K562 (cell line): ENCODE results near the gene GHRL. TPM values are rescaled to one million over a fixed set of nuclear protein-coding genes. Genes with fewer than 3 reads are reported as not detected.

Experiments used
- CTBP1 ChIP-seq: fragments of 450-650 bp; IDR thresholded peaks from 2 replicates; pipeline ENCODE4 v1.6.1; 2016; ENCODE audit warnings: borderline replicate concordance
- DMBX1 ChIP-seq: fragments of 250-450 bp; sonication (Bioruptor Pico); IDR thresholded peaks from 2 replicates; pipeline ENCODE4 v1.8.0; 2022; ENCODE audit warnings: inconsistent platforms, mild to moderate bottlenecking, moderate library complexity, borderline replicate concordance
- EP300 ChIP-seq: IDR thresholded peaks from 2 replicates; pipeline ENCODE4 v1.6.1; 2012; ENCODE audit warnings: low read length, improper control_type of control experiment
- GATA2 ChIP-seq: sonication (generic); formaldehyde crosslinking; IDR thresholded peaks from 2 replicates; pipeline ENCODE4 v1.4.0; 2020; ENCODE audit warnings: mild to moderate bottlenecking, missing genetic modification reagents
- HDAC3 ChIP-seq: fragments of 450-650 bp; IDR thresholded peaks from 2 replicates; pipeline ENCODE4 v1.6.1; 2018; ENCODE audit warnings: borderline replicate concordance, mild to moderate bottlenecking, moderate library complexity; ENCODE audit not compliant: partially characterized antibody
- MAFF ChIP-seq: IDR thresholded peaks from 2 replicates; pipeline ENCODE4 v1.6.1; 2012; ENCODE audit warnings: low read length, improper control_type of control experiment
- MTA1 ChIP-seq: fragments of 450-650 bp; IDR thresholded peaks from 2 replicates; pipeline ENCODE4 v1.6.1; 2017; ENCODE audit warnings: borderline replicate concordance
- MTA3 ChIP-seq: fragments of 450-650 bp; formaldehyde crosslinking; IDR thresholded peaks from 2 replicates; pipeline ENCODE4 v1.6.1; 2017; ENCODE audit warnings: mild to moderate bottlenecking, borderline replicate concordance
- NONO ChIP-seq, 2 experiments: fragments of 200-400 bp in 1 of 2; fragments of 450-650 bp in 1 of 2; formaldehyde crosslinking in 1 of 2; IDR thresholded peaks; 2 replicates each; pipeline ENCODE4 v1.6.1; 2017; ENCODE audit warnings: low read depth in 2 of 2, mild to moderate bottlenecking in 2 of 2, moderate library complexity in 2 of 2, low read length in 1 of 2
- NR2C2 ChIP-seq, 2 experiments: fragments of 200-800 bp in 1 of 2; sonication (Bioruptor generic) in 1 of 2; sonication (generic) in 1 of 2; formaldehyde crosslinking in 1 of 2; IDR thresholded peaks; 2 replicates each; pipeline versions ENCODE4 v1.6.1 to v1.8.0; 2016 to 2022; ENCODE audit warnings: mild to moderate bottlenecking in 1 of 2, missing compliant biosample characterization in 1 of 2, missing genetic modification characterization in 1 of 2, missing genetic modification reagents in 1 of 2
- SP1 ChIP-seq: sonication (generic); formaldehyde crosslinking; IDR thresholded peaks from 2 replicates; pipeline ENCODE4 v1.8.1; 2022; ENCODE audit warnings: mild to moderate bottlenecking, missing genetic modification reagents
- SREBF2 ChIP-seq: sonication (generic); formaldehyde crosslinking; IDR thresholded peaks from 2 replicates; pipeline ENCODE4 v1.4.0; 2020; ENCODE audit warnings: mild to moderate bottlenecking, missing genetic modification reagents
- STAG1 ChIP-seq: sonication (generic); formaldehyde crosslinking; IDR thresholded peaks from 2 replicates; pipeline ENCODE4 v1.5.0; 2020; ENCODE audit warnings: missing genetic modification reagents, borderline replicate concordance
- ZBTB17 ChIP-seq: fragments of 450-650 bp; formaldehyde crosslinking; IDR thresholded peaks from 2 replicates; pipeline ENCODE4 v1.4.0; 2020; ENCODE audit warnings: mild to moderate bottlenecking
- ZNF24 ChIP-seq: fragments of 450-650 bp; IDR thresholded peaks from 2 replicates; pipeline ENCODE4 v1.6.1; 2016
- polyA plus RNA-seq, 8 experiments: library from polyadenylated mRNA; depleted of rRNA in 4 of 8; stranded (reverse) in 5 of 8; unstranded in 3 of 8; fragments of >200 nt; fragmentation: Nextera tagmentation in 2 of 8; fragmentation: Illumina TruSeq in 1 of 8; extraction: Ambion mirVana in 2 of 8; extraction: Trizol in 1 of 8; gene quantifications; 2 replicates each; pipeline versions ENCODE4 v1.2.1 to v1.2.3, GENCODE V29; 2011 to 2014; ENCODE audit warnings: inconsistent platforms in 1 of 8, missing spikeins in 1 of 8
- total RNA-seq, 7 experiments: library from RNA; depleted of rRNA in 6 of 7; stranded (reverse); fragments of >200 nt in 6 of 7; fragmentation: Illumina TruSeq in 2 of 7; extraction: Trizol in 2 of 7; gene quantifications; 2 replicates each; pipeline versions ENCODE4 v1.2.1 to v1.2.3, GENCODE V29; 2011 to 2021; ENCODE audit warnings: low replicate concordance in 1 of 7
- TF ChIP-seq, protein P1 (sequence below): fragments of 450-650 bp; IDR thresholded peaks from 2 replicates; pipeline ENCODE4 v1.6.1; 2018; ENCODE audit not compliant: partially characterized antibody
- TF ChIP-seq, protein P2 (sequence below): fragments of 200-400 bp; formaldehyde crosslinking; IDR thresholded peaks from 2 replicates; pipeline ENCODE4 v1.6.1; 2017; ENCODE audit warnings: mild to moderate bottlenecking, low read depth, low read length, moderate library complexity
- TF ChIP-seq, protein P3 (sequence below), 3 experiments: IDR thresholded peaks in 2 of 3; conservative IDR thresholded peaks in 1 of 3; 2 replicates each; pipeline ENCODE4 v1.5.1; 2011 to 2012; ENCODE audit warnings: low read length in 3 of 3, mild to moderate bottlenecking in 3 of 3, control low read depth in 2 of 3, improper control_type of control experiment in 1 of 3, inconsistent platforms in 1 of 3, low read depth in 1 of 3, mixed read lengths in 1 of 3, moderate library complexity in 1 of 3; ENCODE audit not compliant: insufficient read depth in 2 of 3

The GHRL gene
- total and polyA plus RNA-seq, 9 of the 15 experiments (the other 6 are each of a cell fraction or from before 2014, with no cell fraction given) = 0.08 to 0.29 (median 0.15) TPM; not detected in 5

- TF ChIP-seq, protein P1, sequence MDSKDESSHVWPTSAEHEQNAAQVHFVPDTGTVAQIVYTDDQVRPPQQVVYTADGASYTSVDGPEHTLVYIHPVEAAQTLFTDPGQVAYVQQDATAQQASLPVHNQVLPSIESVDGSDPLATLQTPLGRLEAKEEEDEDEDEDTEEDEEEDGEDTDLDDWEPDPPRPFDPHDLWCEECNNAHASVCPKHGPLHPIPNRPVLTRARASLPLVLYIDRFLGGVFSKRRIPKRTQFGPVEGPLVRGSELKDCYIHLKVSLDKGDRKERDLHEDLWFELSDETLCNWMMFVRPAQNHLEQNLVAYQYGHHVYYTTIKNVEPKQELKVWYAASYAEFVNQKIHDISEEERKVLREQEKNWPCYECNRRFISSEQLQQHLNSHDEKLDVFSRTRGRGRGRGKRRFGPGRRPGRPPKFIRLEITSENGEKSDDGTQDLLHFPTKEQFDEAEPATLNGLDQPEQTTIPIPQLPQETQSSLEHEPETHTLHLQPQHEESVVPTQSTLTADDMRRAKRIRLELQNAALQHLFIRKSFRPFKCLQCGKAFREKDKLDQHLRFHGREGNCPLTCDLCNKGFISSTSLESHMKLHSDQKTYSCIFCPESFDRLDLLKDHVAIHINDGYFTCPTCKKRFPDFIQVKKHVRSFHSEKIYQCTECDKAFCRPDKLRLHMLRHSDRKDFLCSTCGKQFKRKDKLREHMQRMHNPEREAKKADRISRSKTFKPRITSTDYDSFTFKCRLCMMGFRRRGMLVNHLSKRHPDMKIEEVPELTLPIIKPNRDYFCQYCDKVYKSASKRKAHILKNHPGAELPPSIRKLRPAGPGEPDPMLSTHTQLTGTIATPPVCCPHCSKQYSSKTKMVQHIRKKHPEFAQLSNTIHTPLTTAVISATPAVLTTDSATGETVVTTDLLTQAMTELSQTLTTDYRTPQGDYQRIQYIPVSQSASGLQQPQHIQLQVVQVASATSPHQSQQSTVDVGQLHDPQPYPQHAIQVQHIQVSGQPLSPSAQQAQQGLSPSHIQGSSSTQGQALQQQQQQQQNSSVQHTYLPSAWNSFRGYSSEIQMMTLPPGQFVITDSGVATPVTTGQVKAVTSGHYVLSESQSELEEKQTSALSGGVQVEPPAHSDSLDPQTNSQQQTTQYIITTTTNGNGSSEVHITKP = peak; percentile 27
- peak; percentile 93 for TF ChIP-seq CTBP1
- peak; percentile 45; the same call in 1 of the 2 replicates for TF ChIP-seq GATA2 (CRISPR knock-in tag)
- TF ChIP-seq MTA1 = peak; percentile 44; the same call in 1 of the 2 replicates
- TF ChIP-seq MAFF = peak; percentile 31; the same call in 1 of the 2 replicates
- TF ChIP-seq HDAC3 = no peak
- TF ChIP-seq ZBTB17 (CRISPR knock-in tag) = peak; percentile 47; the same call in 1 of the 2 replicates
- TF ChIP-seq MTA3 = peak; percentile 58; the same call in 1 of the 2 replicates
- TF ChIP-seq NR2C2 (CRISPR knock-in tag; IDR thresholded peaks at IDR 0.05) = no peak
- TF ChIP-seq NR2C2 (tag; IDR thresholded peaks at IDR 0.05) = peak; percentile 62
- TF ChIP-seq STAG1 (CRISPR knock-in tag) = no peak
- 0 out of 4 replicates have a peak, but pooled peaks of 1 of the 2 experiments have one; percentile 8 for TF ChIP-seq NONO (IDR thresholded peaks at IDR 0.05; ENCODE audit: low read depth in 2 of 2, low read length in 1 of 2)
- peak; percentile 52 for TF ChIP-seq SP1 (CRISPR knock-in tag)
- TF ChIP-seq, protein P2, sequence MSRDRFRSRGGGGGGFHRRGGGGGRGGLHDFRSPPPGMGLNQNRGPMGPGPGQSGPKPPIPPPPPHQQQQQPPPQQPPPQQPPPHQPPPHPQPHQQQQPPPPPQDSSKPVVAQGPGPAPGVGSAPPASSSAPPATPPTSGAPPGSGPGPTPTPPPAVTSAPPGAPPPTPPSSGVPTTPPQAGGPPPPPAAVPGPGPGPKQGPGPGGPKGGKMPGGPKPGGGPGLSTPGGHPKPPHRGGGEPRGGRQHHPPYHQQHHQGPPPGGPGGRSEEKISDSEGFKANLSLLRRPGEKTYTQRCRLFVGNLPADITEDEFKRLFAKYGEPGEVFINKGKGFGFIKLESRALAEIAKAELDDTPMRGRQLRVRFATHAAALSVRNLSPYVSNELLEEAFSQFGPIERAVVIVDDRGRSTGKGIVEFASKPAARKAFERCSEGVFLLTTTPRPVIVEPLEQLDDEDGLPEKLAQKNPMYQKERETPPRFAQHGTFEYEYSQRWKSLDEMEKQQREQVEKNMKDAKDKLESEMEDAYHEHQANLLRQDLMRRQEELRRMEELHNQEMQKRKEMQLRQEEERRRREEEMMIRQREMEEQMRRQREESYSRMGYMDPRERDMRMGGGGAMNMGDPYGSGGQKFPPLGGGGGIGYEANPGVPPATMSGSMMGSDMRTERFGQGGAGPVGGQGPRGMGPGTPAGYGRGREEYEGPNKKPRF = no peak
- peak; percentile 29; the same call in 1 of the 2 replicates for TF ChIP-seq EP300
- TF ChIP-seq, protein P3, sequence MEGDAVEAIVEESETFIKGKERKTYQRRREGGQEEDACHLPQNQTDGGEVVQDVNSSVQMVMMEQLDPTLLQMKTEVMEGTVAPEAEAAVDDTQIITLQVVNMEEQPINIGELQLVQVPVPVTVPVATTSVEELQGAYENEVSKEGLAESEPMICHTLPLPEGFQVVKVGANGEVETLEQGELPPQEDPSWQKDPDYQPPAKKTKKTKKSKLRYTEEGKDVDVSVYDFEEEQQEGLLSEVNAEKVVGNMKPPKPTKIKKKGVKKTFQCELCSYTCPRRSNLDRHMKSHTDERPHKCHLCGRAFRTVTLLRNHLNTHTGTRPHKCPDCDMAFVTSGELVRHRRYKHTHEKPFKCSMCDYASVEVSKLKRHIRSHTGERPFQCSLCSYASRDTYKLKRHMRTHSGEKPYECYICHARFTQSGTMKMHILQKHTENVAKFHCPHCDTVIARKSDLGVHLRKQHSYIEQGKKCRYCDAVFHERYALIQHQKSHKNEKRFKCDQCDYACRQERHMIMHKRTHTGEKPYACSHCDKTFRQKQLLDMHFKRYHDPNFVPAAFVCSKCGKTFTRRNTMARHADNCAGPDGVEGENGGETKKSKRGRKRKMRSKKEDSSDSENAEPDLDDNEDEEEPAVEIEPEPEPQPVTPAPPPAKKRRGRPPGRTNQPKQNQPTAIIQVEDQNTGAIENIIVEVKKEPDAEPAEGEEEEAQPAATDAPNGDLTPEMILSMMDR (IDR thresholded peaks at IDR 0.05 in 2 of 3, conservative IDR thresholded peaks at IDR 0.05 in 1 of 3; ENCODE audit: insufficient read depth in 2 of 3, low read depth in 1 of 3, low read length in 3 of 3) = peak in 1 of 3 experiments; percentile 5; a peak in 1 of 6 replicates
- TF ChIP-seq ZNF24 = no peak
- peak; percentile 18; the same call in 1 of the 2 replicates for TF ChIP-seq DMBX1 (CRISPR knock-in tag)
- no peak for TF ChIP-seq SREBF2 (CRISPR knock-in tag)
Measured at GRCh38 chr3:10292505-10293419, at the start of gene GHRL (continued).
